Astrocyte (in vitro differentiated cells and primary cell): ENCODE data around the gene SDK1. TPM values are rescaled to one million over a fixed set of nuclear protein-coding genes. Genes with fewer than 3 reads are reported as not detected.

ENCODE experiments used
- DNase-seq: peaks from one replicate; pipeline ENCODE4 v3.0.0-alpha.2; 2010; ENCODE audit warnings: low read depth
- FAIRE-seq: peaks from 2 replicates; lab custom pipeline; 2011; peaks lifted over from hg19 to GRCh38; lab: Jason Lieb, UNC
- H2AFZ ChIP-seq: 2 replicates; pipeline ENCODE4 v1.6.0; 2012; ENCODE audit warnings: low read depth, low read length, inconsistent platforms
- H3K27ac ChIP-seq: 2 replicates; pipeline ENCODE4 v1.5.1; 2011; ENCODE audit warnings: low read depth, low read length, inconsistent platforms
- H3K27me3 ChIP-seq: 2 replicates; pipeline ENCODE4 v1.6.0; 2011; ENCODE audit warnings: low read length, inconsistent platforms; ENCODE audit not compliant: insufficient read depth
- H3K36me3 ChIP-seq: 2 replicates; pipeline ENCODE4 v1.5.1; 2011; ENCODE audit warnings: low read length, inconsistent platforms; ENCODE audit not compliant: insufficient read depth
- H3K4me1 ChIP-seq: 2 replicates; pipeline ENCODE4 v1.5.1; 2011; ENCODE audit warnings: low read length, inconsistent platforms; ENCODE audit not compliant: insufficient read depth
- H3K4me2 ChIP-seq: 2 replicates; pipeline ENCODE4 v1.6.0; 2012; ENCODE audit warnings: low read length, inconsistent platforms
- H3K4me3 ChIP-seq: 2 replicates; pipeline ENCODE4 v1.5.1; 2011; ENCODE audit warnings: low read depth, mild to moderate bottlenecking, low read length, inconsistent platforms; ENCODE audit not compliant: insufficient read depth
- H3K79me2 ChIP-seq: 2 replicates; pipeline ENCODE4 v1.6.0; 2012; ENCODE audit warnings: mild to moderate bottlenecking, low read length, inconsistent platforms; ENCODE audit not compliant: insufficient read depth
- H3K9ac ChIP-seq: 2 replicates; pipeline ENCODE4 v1.6.0; 2012; ENCODE audit warnings: mild to moderate bottlenecking, low read length, inconsistent platforms
- H3K9me3 ChIP-seq: 2 replicates; pipeline ENCODE4 v1.5.1; 2012; ENCODE audit warnings: low read depth, mild to moderate bottlenecking, low read length, inconsistent platforms; ENCODE audit not compliant: insufficient read depth
- H4K20me1 ChIP-seq: 2 replicates; pipeline ENCODE4 v1.6.0; 2012; ENCODE audit warnings: low read length, inconsistent platforms; ENCODE audit not compliant: insufficient read depth
- H3K27ac Mint-ChIP-seq: one replicate; pipeline ENCODE4 v1.8.0; 2021; ENCODE audit warnings: mild to moderate bottlenecking, mixed read lengths; ENCODE audit not compliant: unreplicated experiment
- H3K27me3 Mint-ChIP-seq: one replicate; pipeline ENCODE4 v1.8.0; 2021; ENCODE audit warnings: low read depth, mixed read lengths; ENCODE audit not compliant: unreplicated experiment
- H3K36me3 Mint-ChIP-seq: one replicate; pipeline ENCODE4 v1.8.0; 2021; ENCODE audit warnings: low read depth, mixed read lengths; ENCODE audit not compliant: unreplicated experiment
- H3K4me1 Mint-ChIP-seq: one replicate; pipeline ENCODE4 v1.8.0; 2021; ENCODE audit warnings: low read depth, mixed read lengths; ENCODE audit not compliant: unreplicated experiment
- H3K4me3 Mint-ChIP-seq: one replicate; pipeline ENCODE4 v1.8.0; 2021; ENCODE audit warnings: mild to moderate bottlenecking, moderate library complexity, mixed read lengths; ENCODE audit not compliant: unreplicated experiment
- H3K9me3 Mint-ChIP-seq: one replicate; pipeline ENCODE4 v1.8.0; 2021; ENCODE audit warnings: mild to moderate bottlenecking, mixed read lengths; ENCODE audit not compliant: unreplicated experiment
- EZH2 ChIP-seq: IDR thresholded peaks from 2 replicates; pipeline ENCODE4 v1.6.1; 2012; ENCODE audit warnings: mild to moderate bottlenecking, low read length, inconsistent platforms; ENCODE audit not compliant: insufficient read depth
- total RNA-seq: library from RNA; stranded (reverse); gene quantifications from 2 replicates; pipeline ENCODE4 v1.2.1, GENCODE V29; 2021
- TF ChIP-seq, protein P1 (sequence below): IDR thresholded peaks from 2 replicates; pipeline ENCODE4 v1.5.1; 2011; ENCODE audit warnings: low read depth, mild to moderate bottlenecking, inconsistent platforms, low read length, moderate library complexity; ENCODE audit not compliant: insufficient read depth

SDK1 gene
- total RNA-seq, 1 donor from 2014 or later: 4.2 TPM

GRCh38 chr7:4209966-4210365, 908.9 kb downstream of the SDK1 start:
- TF ChIP-seq, protein P1, sequence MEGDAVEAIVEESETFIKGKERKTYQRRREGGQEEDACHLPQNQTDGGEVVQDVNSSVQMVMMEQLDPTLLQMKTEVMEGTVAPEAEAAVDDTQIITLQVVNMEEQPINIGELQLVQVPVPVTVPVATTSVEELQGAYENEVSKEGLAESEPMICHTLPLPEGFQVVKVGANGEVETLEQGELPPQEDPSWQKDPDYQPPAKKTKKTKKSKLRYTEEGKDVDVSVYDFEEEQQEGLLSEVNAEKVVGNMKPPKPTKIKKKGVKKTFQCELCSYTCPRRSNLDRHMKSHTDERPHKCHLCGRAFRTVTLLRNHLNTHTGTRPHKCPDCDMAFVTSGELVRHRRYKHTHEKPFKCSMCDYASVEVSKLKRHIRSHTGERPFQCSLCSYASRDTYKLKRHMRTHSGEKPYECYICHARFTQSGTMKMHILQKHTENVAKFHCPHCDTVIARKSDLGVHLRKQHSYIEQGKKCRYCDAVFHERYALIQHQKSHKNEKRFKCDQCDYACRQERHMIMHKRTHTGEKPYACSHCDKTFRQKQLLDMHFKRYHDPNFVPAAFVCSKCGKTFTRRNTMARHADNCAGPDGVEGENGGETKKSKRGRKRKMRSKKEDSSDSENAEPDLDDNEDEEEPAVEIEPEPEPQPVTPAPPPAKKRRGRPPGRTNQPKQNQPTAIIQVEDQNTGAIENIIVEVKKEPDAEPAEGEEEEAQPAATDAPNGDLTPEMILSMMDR: no peak
- TF ChIP-seq EZH2: no peak
- no peaks in the 10 kb centered on the region for H3K79me2 ChIP-seq
- H2AFZ ChIP-seq: no peak overlapping the region
- no peaks in the 10 kb centered on the region for H3K9me3 Mint-ChIP-seq
- H3K27me3 Mint-ChIP-seq: peaks cover 23% of the 10 kb centered on the region
- H3K27me3 ChIP-seq: no peaks in the 10 kb centered on the region
- no peak overlapping the region for H3K9ac ChIP-seq
- peaks cover 4% of the 10 kb centered on the region for H3K36me3 Mint-ChIP-seq
- no peaks in the 10 kb centered on the region for H3K4me1 ChIP-seq
- H3K27ac ChIP-seq: no peak overlapping the region
- no peak overlapping the region for H3K4me3 Mint-ChIP-seq
- H3K4me2 ChIP-seq: no peak overlapping the region
- H3K9me3 ChIP-seq: no peaks in the 10 kb centered on the region
- H3K4me1 Mint-ChIP-seq: no peaks in the 10 kb centered on the region
- DNase-seq (no peak), FAIRE-seq (no peak)
- no peaks in the 10 kb centered on the region for H4K20me1 ChIP-seq
- H3K27ac Mint-ChIP-seq: no peak overlapping the region
- H3K4me3 ChIP-seq: no peak overlapping the region
- H3K36me3 ChIP-seq: no peaks in the 10 kb centered on the region

GRCh38 chr7:4210821-4211220, 909.8 kb downstream of the SDK1 start:
- no peaks in the 10 kb centered on the region for H3K9me3 Mint-ChIP-seq

DNA sequence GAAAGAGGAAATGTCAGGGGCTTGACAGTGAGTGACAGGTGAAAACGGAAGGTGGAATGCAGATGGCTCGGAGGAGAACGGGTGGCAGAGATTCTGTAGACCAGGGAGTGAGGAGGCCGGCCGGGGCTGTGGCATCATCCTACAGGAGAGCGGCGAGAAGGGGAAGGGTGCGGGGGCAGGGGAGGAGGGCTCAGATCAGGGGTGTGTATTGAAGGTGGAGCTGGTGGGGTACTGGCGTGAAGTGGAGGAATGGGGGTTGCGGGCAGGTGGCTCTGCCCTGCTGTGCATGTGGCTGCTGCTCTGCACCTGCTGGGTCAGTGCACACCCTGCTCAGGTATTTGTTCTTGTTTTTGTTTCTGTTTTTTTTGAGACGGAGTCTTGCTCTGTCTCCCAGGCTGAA, 910.2 kb downstream of the SDK1 start:
- Histone ChIP-seq H2AFZ (no peak overlapping the region), H3K9me3 (no peaks in the 10 kb centered on the region), H3K4me2 (no peak overlapping the region), H3K27ac (no peak overlapping the region), H3K4me1 (no peaks in the 10 kb centered on the region), H3K79me2 (no peaks in the 10 kb centered on the region), H3K27me3 (no peaks in the 10 kb centered on the region), H3K9ac (no peak overlapping the region), H3K4me3 (no peak overlapping the region), H4K20me1 (no peaks in the 10 kb centered on the region), H3K36me3 (no peaks in the 10 kb centered on the region)
- Mint-ChIP-seq H3K4me1 (no peaks in the 10 kb centered on the region), H3K4me3 (no peak overlapping the region), H3K27me3 (peaks cover 22% of the 10 kb centered on the region), H3K27ac (no peak overlapping the region), H3K36me3 (peaks cover 4% of the 10 kb centered on the region), H3K9me3 (no peaks in the 10 kb centered on the region)
- DNase-seq: no peak
- FAIRE-seq: no peak
- TF ChIP-seq, protein P1: no peak
- TF ChIP-seq EZH2: no peak

More at GRCh38 chr7:4210821-4211220, 909.8 kb downstream of the SDK1 start:
- H3K36me3 ChIP-seq: no peaks in the 10 kb centered on the region
- no peaks in the 10 kb centered on the region for H3K79me2 ChIP-seq
- no peak overlapping the region for H3K9ac ChIP-seq
- H2AFZ ChIP-seq: no peak overlapping the region
- H3K27me3 Mint-ChIP-seq: peaks cover 23% of the 10 kb centered on the region
- H3K4me3 Mint-ChIP-seq: no peak overlapping the region
- no peaks in the 10 kb centered on the region for H4K20me1 ChIP-seq
- no peak for DNase-seq
- H3K27ac ChIP-seq: no peak overlapping the region
- H3K4me1 ChIP-seq: no peaks in the 10 kb centered on the region
- H3K36me3 Mint-ChIP-seq: peaks cover 4% of the 10 kb centered on the region
- H3K4me1 Mint-ChIP-seq: no peaks in the 10 kb centered on the region
- no peak overlapping the region for H3K4me2 ChIP-seq
- FAIRE-seq: no peak
- no peaks in the 10 kb centered on the region for H3K9me3 ChIP-seq
- no peak overlapping the region for H3K27ac Mint-ChIP-seq
- no peaks in the 10 kb centered on the region for H3K27me3 ChIP-seq
- TF ChIP-seq, protein P1: no peak
- no peak for TF ChIP-seq EZH2
- H3K4me3 ChIP-seq: no peak overlapping the region
